ENCODE data around the gene CYP26B1. TPM values are rescaled to one million over a fixed set of nuclear protein-coding genes. Genes with fewer than 3 reads are reported as not detected.

Gene CYP26B1
- polyA plus RNA-seq, 3 donors = not detected

GRCh38 chr2:72154386-72154975 is 6.8 kb upstream of the CYP26B1 start:
- Histone ChIP-seq H3K4me2 (replicated peaks; ENCODE audit: extremely low read depth, low read length, poor library complexity, severe bottlenecking) (no peak overlapping the region), H3K27ac (ENCODE audit: low read depth in 1 of 2, low read length in 2 of 2) (no peak overlapping the region), H3K27me3 (ENCODE audit: control insufficient read depth in 2 of 2, insufficient read depth in 2 of 2, low read length in 2 of 2) (peaks cover 10 to 31% of the 10 kb centered on the region in 2 donors), H2AFZ (ENCODE audit: insufficient read depth, low read depth, low read length, poor library complexity, severe bottlenecking) (no peak overlapping the region), H4K20me1 (ENCODE audit: insufficient read depth, low read length) (no peaks in the 10 kb centered on the region), H3K79me2 (ENCODE audit: insufficient read depth, low read length) (no peaks in the 10 kb centered on the region), H3K9ac (ENCODE audit: insufficient read depth, low read length, poor library complexity, severe bottlenecking) (no peak overlapping the region), H3K4me1 (ENCODE audit: control insufficient read depth in 1 of 2, insufficient read depth in 2 of 2, low read length in 2 of 2) (no peaks in the 10 kb centered on the region), H3K36me3 (replicated peaks in 1 of 2; ENCODE audit: control insufficient read depth in 1 of 2, insufficient read depth in 2 of 2, low read length in 2 of 2) (no peaks in the 10 kb centered on the region), H3K4me3 (replicated peaks in 1 of 3; ENCODE audit: low read depth in 2 of 3, low read length in 3 of 3) (no peak overlapping the region), H3K9me3 (replicated peaks in 1 of 2; ENCODE audit: control insufficient read depth in 1 of 2, insufficient read depth in 1 of 2, low read length in 2 of 2) (peaks cover 0 to 5% of the 10 kb centered on the region in 2 donors)
- TF ChIP-seq, protein P1, sequence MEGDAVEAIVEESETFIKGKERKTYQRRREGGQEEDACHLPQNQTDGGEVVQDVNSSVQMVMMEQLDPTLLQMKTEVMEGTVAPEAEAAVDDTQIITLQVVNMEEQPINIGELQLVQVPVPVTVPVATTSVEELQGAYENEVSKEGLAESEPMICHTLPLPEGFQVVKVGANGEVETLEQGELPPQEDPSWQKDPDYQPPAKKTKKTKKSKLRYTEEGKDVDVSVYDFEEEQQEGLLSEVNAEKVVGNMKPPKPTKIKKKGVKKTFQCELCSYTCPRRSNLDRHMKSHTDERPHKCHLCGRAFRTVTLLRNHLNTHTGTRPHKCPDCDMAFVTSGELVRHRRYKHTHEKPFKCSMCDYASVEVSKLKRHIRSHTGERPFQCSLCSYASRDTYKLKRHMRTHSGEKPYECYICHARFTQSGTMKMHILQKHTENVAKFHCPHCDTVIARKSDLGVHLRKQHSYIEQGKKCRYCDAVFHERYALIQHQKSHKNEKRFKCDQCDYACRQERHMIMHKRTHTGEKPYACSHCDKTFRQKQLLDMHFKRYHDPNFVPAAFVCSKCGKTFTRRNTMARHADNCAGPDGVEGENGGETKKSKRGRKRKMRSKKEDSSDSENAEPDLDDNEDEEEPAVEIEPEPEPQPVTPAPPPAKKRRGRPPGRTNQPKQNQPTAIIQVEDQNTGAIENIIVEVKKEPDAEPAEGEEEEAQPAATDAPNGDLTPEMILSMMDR (IDR thresholded peaks at IDR 0.05) = no peak
- intact Hi-C loops (cut with micrococcal nuclease) = loop anchor here in 1 of 2 donors (10.0 kb wide), 1 partner anchor 610 kb away; no protein-coding TSS in a partner anchor
- no peak for DNase-seq
- Mint-ChIP-seq H3K36me3 (peaks cover 0 to 4% of the 10 kb centered on the region in 2 donors), H3K4me3 (no peak overlapping the region), H3K27ac (no peak overlapping the region), H3K27me3 (ENCODE audit: low read depth in 3 of 3) (peaks cover 41 to 52% (median 46%) of the 10 kb centered on the region in 3 donors), H3K4me1 (peaks cover 8% of the 10 kb centered on the region), H3K9me3 (peaks cover 0 to 8% (median 2%) of the 10 kb centered on the region in 7 donors)
- WGBS (ENCODE audit: insufficient coverage) = 97% methylated on average over 12 of the region's 16 CpGs

DNA sequence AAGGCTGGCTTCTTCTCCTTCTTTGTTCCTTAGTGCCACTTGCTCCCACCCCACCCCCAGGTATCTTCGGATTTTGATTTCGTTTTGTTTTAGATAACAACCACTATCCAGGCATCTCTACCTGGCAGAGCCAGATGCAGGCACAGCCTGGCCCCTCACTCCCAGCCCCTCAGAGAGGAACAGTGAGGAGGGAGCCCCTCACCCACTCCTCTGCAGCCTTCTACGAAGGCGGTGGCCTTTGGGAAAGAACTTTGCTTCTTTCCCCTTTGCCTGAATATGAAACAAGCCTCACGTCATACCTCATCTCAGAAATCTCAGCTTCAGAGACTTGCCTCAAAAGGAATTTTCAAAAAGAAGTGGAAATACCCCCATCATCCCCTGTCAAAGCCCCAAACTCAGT is 6.3 kb upstream of the CYP26B1 start:
- H3K4me3 Mint-ChIP-seq = no peak overlapping the region

More for the DNA sequence above, 6.3 kb upstream of the CYP26B1 start:
- intact Hi-C loops (cut with micrococcal nuclease) = loop anchor here in 1 of 2 donors (10.0 kb wide), 1 partner anchor 609 kb away; no protein-coding TSS in a partner anchor
- H3K79me2 ChIP-seq (ENCODE audit: insufficient read depth, low read length) = no peaks in the 10 kb centered on the region
- TF ChIP-seq, protein P1 (IDR thresholded peaks at IDR 0.05) = no peak
- Mint-ChIP-seq H3K36me3 (peaks cover 0 to 4% of the 10 kb centered on the region in 2 donors), H3K4me1 (peaks cover 14% of the 10 kb centered on the region), H3K9me3 (peaks cover 0 to 12% (median 2%) of the 10 kb centered on the region in 7 donors), H3K27me3 (ENCODE audit: low read depth in 3 of 3) (peaks cover 47 to 57% (median 48%) of the 10 kb centered on the region in 3 donors), H3K27ac (no peak overlapping the region)
- no peak overlapping the region for H3K4me2 ChIP-seq (replicated peaks; ENCODE audit: extremely low read depth, low read length, poor library complexity, severe bottlenecking)
- H3K9me3 ChIP-seq (replicated peaks in 1 of 2; ENCODE audit: control insufficient read depth in 1 of 2, insufficient read depth in 1 of 2, low read length in 2 of 2) = peaks cover 0 to 5% of the 10 kb centered on the region in 2 donors
- no peak overlapping the region for H2AFZ ChIP-seq (ENCODE audit: insufficient read depth, low read depth, low read length, poor library complexity, severe bottlenecking)
- H3K4me1 ChIP-seq (ENCODE audit: control insufficient read depth in 1 of 2, insufficient read depth in 2 of 2, low read length in 2 of 2) = no peaks in the 10 kb centered on the region
- H4K20me1 ChIP-seq (ENCODE audit: insufficient read depth, low read length) = no peaks in the 10 kb centered on the region
- no peak overlapping the region for H3K27ac ChIP-seq (ENCODE audit: low read depth in 1 of 2, low read length in 2 of 2)
- 90% methylated on average over 3 of the region's 5 CpGs for WGBS (ENCODE audit: insufficient coverage)
- no peak for DNase-seq
- H3K9ac ChIP-seq (ENCODE audit: insufficient read depth, low read length, poor library complexity, severe bottlenecking) = no peak overlapping the region
- H3K4me3 ChIP-seq (replicated peaks in 1 of 3; ENCODE audit: low read depth in 2 of 3, low read length in 3 of 3) = no peak overlapping the region
- H3K27me3 ChIP-seq (ENCODE audit: control insufficient read depth in 2 of 2, insufficient read depth in 2 of 2, low read length in 2 of 2) = peaks cover 14 to 37% of the 10 kb centered on the region in 2 donors
- no peaks in the 10 kb centered on the region for H3K36me3 ChIP-seq (replicated peaks in 1 of 2; ENCODE audit: control insufficient read depth in 1 of 2, insufficient read depth in 2 of 2, low read length in 2 of 2)
